ENCODE measurements around the gene SORT1. TPM values are rescaled to one million over a fixed set of nuclear protein-coding genes. Genes with fewer than 3 reads are reported as not detected.
"Not testable (repeated sequence)": the region's sequence is repeated elsewhere in the genome, so short reads cannot be mapped to it uniquely, and the experiment has no call there.

SORT1 gene
- total RNA-seq, 1 donor from 2014 or later = 117 TPM

DNA sequence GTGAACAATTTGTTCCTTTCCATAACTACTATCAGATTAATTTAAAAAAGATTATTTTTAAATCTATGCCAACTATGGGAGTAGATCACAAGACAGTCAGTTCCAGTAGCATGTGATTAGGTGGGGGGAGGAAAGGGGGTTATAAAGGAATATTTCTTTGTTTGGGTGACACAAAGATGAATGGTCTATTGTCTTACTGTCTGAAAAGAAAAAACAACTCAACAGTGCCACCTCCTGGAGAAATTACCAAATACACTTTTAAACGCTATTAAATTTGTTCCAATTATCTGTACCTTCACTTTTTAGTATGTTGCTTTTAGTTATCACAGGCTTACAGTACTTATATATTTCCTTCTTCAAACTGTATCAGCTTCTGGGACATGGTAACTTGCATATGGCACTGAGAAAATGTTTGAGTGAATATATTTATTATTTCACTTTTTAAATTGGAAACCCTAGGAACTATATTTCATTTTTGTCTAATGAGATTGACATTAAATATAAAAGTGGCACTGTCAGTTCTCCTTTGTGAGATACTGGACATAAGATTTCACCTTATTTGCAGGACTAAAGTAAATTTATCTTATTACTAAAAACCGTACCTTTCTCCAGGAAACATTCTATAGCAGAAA lies 1.7 kb upstream of the SORT1 start:
- no peak for DNase-seq
- peak; percentile 7 for ATAC-seq
- intact Hi-C loops (cut with micrococcal nuclease) = loop anchor here (1.0 kb wide), 1 partner anchor 122 kb away; no protein-coding TSS in a partner anchor

DNA sequence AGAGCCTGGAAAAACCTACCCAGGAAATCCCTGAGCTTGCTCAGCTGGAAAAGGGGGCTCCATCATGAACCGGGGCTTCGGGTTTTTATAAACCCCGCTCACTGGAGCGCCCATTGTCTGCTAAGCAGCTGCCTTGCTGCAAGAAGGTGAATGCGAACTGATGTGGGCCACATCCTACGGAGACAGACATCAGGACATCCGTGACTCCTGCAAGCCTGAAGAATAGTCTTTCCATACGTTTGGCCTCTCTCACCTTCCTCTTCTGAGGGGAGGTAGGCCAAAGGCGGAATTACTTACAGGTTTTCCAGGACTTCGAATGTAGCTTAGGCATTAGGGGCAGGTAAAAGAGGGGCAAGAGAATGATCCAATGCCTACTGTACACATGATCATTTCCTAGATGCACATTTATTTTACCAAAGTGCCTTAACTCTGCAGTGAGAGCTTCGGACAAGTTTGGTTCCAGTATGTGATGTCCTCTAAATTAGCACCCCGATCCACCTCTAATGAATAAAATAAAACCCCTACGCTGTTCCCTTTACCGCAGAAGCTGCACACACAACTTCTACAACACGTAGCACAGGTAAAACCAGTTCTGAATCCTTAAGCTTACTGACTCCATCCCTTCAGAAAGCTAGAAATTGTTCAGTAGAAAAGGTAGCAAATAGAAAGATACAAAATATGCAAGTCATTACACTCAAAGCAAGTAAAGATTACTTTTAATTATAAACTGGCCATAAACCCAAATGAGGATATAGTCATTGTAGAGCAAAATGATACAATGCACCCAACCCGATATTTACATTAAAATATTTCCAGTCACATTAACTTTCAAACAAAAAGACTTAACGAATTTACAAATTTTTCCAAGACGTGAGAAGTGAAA lies 866 bp upstream of the SORT1 start:
- ATAC-seq (no peak), DNase-seq (no peak)

DNA sequence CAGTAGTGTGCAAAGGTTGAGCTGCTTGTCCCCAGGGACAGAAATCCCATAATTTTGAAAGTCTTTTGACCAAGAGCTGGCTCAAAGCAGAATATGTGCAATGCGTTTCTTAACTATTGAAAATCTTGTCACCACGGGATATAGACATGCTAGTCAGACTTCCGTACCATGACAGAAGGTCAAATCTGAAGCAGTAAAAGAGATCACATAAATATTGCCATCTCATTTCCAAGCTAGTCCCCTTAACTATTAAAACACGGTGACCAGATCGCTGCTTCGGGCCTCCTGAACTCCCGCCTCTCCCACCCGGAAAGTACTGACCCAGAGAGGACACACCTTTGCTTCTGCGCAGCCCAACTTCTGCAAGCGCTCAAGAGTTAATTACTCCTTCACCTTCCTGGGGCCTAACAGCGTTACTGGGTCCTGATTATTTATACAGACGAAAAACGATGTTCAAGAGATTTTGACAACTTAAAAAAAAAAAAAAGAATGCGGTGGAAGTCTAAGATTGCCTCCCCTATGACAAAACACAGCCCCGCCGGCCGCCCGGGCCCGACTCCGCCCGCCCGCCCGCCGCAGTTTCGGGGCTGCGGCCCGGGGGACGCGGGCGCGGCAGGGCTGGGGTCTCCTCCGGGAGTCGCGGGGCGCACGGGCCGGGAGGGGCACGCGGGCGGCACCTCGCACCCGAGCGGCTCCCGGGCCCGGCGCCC lies 692 bp downstream of the SORT1 start:
- ATAC-seq (no peak), DNase-seq (no peak)
- intact Hi-C loops (cut with micrococcal nuclease) = no loop called here

More for the DNA sequence above, 866 bp upstream of the SORT1 start:
- intact Hi-C loops (cut with micrococcal nuclease) = loop anchor here (1.0 kb wide), 1 partner anchor 121 kb away; no protein-coding TSS in a partner anchor

DNA sequence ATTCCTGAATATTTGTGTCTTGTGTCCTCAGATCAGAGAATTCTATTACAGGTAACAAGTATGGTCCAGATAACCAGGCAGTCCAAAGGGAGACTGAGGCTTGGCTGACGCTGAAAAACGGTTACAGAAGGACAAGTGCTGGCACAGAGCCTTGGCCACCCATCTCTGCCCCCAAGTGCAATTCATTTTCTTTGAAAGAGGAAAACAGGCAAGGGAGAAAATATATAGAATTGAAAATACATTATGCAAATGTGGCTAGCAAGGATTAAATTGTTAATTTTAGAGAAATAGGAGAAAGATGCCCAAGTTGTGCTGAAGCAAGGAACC lies 1.2 kb downstream of the SORT1 start:
- DNase-seq (no peak), ATAC-seq (no peak)
- intact Hi-C loops (cut with micrococcal nuclease) = no loop called here

DNA sequence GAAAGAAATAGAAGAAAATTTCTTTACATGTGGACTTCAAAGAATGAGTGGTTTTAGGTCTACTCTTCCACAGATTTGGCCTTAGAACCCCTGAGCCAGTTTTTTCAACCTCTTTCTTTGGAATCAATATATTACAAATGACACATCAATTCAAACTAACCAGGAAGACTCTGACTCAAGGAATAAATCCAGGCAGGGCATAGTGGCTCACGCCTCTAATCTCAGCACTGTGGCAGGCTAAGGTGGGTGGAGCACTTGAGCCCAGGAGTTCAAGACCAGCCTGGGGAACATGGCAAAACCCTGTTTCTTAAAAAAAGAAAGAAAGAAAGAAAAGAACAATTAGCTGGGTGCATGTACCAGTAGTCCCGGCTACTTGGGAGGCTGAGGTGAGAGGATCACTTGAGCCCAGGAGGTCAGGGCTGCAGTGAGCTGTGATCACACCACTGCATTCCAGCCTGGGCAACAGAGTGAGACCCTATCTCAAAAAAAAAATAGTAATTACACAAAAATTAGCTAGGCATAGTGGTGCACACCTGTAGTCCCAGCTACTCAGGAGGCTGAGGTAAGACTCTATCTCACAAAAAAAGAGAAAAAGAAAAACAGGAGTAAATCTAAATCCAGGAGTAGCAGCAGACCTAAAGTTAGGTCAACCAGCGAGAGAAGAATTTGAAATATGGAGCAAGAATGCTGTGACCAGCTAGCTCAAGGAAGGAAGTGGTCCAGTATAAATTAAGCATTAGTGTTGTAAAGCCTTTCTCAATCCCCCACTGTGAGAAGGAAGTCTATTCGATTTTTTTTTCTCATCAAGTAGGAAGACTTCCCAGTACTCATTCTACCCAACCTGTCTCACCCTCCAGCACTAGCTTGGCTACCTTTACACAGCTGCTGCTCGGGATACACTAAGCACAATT lies 1.9 kb downstream of the SORT1 start:
- intact Hi-C loops (cut with micrococcal nuclease) = no loop called here
- DNase-seq = no peak
- no peak for ATAC-seq

DNA sequence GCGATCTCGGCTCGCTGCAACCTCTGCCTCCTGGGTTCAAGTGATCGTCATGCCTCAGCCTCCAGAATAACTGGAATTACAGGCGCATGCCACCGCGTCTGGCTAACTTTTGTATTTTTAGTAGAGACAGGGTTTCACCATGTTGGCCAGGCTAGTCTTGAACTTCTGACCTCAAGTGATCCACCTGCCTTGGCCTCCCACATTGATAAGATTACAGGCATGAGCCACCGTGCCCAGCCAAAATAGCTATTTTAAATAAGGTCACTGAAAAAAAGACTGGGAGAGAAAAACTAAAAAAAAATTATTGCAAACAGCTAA lies 2.5 kb downstream of the SORT1 start:
- ATAC-seq; intact Hi-C loops (cut with micrococcal nuclease): not testable (repeated sequence)
- DNase-seq = peak; percentile 38

DNA sequence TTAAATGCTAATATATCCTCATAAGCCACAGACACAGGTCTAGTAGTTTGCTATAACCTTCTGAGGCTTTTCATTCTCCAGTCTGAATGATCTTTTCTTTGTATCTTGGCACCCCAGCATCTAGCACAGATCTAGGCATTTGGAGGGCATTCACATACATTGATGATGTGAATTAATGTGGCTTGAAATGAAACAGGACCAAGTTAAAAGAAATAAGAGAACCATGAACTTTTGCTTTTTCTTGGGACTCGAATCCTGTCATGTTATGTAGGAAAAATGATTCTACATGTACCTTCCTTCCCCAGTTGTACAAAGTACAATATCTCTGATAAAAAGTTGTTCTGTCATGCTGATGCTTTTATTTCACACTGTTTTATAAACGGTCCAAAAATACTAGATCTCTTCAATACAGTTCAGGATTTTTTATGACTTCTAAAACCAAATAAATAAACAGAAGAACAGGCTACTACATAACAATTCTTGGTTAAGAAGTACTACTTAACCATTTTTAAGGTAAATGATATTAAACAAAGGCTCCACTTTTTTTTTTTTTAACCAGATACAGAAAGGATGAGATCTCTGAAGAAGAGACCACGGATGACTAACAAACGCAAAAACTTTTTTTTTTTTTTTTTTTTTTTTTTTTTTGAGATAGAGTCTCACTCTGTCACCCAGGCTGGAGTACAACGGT lies 3.0 kb downstream of the SORT1 start:
- ATAC-seq = no peak
- DNase-seq = no peak
- intact Hi-C loops (cut with micrococcal nuclease) = no loop called here

DNA sequence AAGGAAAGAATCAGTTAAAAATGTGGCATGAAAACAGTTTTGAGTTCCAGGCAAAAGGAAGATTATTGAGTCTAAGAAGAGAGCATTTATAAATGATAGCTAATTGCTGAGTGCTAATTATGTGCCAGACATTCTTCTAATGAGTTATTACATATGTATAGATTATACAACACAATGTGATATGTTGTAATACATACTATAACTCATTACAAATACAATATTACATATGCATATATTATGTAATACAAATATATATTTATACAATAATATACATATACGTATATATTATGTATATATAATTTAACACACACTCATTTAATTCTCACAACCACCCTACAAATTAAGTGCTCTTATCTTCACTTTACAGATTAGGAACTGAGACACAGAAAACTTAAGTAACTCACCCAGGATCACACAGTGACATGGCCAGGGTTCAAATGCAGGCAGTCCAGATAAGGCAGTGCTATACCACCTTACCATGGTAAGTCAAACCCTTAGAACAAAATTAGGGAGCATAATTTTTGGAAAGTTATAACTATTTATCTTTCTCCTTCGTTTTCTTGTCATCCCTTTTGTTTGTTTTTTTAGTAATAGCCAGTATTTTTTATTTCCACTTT lies 4.0 kb downstream of the SORT1 start:
- ATAC-seq (no peak), DNase-seq (no peak)
- intact Hi-C loops (cut with micrococcal nuclease) = no loop called here

DNA sequence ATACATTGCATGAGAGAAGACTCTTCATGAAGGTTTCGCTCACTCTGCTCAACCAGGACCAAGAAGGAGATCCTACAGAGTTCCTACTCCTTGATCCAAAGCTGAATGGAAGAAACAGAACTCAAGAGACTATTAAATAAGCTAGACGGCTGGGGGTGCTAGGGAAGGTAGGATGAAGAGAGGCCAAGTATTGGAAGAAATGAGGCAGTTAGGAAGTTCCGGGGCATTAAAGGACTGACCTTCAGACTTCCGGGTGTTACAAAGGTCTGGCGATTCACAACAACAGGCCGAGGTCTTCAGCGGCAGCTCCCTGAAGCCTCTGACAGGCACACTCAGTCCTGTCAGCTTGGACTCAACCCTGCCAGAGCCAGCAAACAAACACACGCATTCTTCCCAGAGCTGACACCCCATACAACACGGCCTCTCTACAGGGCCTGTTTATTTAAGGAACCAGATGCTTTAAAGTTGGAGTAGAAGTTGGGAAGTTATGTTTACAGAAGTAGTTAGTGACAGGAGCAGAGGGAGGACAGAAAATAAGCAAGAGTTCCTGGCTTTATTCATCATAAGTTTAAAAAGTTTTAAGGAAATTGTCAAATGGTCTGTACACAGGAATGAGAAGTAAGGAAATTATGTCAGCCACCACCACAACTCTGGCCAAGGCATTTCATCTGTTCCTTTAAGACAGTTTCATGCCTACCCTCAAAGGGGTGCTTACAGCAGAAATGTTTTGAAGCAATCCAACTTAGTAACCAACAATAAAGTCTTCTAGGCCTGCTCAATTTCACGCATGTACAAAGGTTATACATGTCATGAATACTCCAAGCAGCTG lies 4.7 kb downstream of the SORT1 start:
- intact Hi-C loops (cut with micrococcal nuclease) = no loop called here
- DNase-seq = peak; percentile 79
- peak; percentile 80 for ATAC-seq

DNA sequence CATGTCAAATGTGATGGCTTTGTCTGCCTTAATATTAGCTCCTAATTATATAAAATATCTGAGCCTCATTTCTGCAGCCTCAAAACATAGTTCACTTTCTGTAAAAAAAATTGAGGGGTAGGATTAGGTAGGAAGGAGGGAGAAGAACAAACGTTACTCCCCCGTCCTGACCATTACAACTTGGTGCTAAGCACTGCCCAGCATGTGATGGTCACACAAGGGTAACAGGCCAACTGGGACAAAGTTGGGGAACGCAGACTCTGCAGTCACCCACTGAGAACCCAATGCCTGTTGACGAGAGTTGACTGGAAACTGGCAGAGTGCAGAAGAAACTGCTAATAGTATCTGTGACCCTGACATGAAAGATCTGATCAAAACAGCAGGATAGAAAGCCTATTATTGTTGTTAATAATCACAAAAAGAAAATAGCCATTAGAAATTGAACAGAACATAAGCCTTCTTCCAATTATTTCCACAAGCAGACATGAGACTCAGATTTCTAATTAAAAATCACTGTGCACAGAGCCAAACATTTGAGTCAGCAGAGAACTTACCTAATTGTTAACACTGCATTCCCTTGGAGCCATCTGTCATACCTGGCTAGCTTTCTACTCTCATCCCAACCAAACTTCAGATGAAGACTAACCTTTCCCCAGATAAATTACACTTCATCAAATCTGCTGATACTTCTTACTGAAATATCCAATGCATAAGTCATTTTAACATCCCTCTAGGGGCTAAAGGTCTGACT lies 5.5 kb downstream of the SORT1 start:
- DNase-seq (peak; percentile 49), ATAC-seq (peak; percentile 78)
- intact Hi-C loops (cut with micrococcal nuclease) = no loop called here

DNA sequence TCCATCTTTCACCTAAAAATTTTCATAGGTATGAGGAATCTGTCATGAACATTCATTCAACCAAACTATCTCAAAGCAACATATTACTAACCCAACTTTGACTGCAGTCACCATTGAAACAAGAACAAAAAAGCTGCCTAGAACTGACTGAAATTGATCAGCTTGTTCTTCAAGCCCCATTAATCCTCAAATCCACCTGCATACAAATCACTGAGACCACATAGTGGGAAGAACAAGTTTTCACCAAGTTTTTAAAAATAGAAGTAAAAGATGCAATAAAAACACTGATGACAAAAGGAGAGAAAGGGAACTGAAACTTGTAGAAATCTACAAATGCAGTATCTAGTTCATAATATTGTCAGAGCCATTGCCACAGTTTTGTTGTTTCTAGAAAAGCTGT lies 6.1 kb downstream of the SORT1 start:
- no peak for DNase-seq
- intact Hi-C loops (cut with micrococcal nuclease) = no loop called here
- no peak for ATAC-seq

DNA sequence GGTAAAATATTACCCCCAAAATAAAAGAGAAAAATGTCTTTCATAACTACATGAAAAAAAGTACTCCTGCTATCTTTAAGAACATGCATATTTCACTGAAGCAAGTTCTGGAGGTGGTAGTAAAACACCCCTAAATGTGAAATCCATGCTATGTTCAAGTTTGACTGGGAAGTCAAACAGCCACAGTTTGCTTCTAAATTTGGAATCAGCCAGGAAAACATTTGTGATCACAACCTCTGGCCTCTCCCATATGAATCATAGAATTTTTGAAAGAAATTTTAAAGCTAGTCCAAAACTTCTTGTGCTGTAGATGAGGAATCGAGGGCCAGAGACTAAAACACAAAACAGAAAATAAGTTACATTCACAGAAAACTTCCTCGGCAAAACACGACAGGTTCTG lies 6.6 kb downstream of the SORT1 start:
- intact Hi-C loops (cut with micrococcal nuclease) = no loop called here
- ATAC-seq = peak; percentile 7
- no peak for DNase-seq

DNA sequence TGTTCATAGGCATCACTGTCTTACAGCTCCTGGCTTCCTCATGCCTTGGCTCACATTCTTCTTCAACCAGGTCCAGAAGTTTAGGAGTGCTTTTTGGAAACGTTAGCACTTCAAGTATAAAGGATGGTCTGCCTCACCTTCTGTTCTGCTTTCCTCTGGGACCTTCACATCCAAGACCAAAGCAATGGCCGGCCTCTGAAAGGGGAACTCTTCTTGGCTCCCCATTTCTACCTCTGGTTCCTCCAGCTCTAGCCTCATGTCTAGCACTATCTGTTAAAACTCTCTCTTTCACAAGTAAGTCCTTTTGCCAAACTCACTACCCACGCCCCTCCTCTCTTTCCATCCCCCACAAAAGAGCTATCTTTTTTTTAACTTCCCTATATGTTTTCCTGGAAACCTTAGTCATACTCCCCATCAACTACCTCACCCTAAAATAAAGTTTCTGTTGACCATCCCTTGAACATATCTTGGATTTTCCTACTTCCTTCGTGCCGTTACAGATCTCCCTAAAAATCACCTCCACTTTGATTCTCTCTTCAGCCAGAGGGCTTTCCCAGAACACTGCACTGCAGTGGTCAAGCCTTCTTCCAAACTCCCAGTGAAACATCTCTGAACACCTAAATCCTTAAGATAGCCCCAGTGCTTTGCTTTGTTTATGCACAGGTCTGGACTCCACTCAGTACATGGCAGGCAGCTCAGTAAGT lies 7.9 kb downstream of the SORT1 start:
- DNase-seq (no peak), ATAC-seq (no peak)
- intact Hi-C loops (cut with micrococcal nuclease) = no loop called here

DNA sequence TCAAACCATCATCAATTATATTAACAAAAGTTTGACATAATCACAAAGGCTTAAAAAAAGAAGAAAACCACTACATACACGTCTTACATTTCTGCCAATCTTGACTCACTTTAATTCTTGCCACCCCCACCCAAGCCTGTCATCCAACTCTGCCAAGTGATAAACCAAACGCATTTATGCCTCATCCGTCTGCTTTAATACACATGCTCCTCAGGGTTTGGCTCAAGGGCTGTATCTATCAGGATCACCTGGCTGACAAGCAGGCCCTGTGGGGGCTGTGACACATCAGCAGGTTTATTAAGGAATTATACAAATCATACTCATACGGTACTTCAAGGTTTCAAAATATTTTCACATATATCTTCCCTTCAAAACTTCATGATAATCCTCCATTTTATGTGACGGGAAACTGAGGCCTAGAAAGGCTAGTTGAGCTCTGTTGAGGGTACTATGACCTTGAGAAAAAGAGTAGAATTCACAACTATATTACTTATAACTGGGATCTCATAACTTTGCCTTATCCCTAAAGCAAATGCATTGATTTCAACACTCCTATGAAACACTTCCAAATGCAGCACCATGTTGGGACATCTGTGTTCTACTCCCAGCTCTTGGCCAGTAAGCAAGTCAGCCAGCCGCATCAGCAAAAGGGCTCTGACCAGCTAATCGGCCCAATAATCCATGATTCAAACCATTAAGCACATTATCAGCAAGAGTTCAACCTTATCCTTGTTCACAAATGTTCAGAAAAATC lies 8.7 kb downstream of the SORT1 start:
- intact Hi-C loops (cut with micrococcal nuclease) = no loop called here
- ATAC-seq (no peak), DNase-seq (no peak)

DNA sequence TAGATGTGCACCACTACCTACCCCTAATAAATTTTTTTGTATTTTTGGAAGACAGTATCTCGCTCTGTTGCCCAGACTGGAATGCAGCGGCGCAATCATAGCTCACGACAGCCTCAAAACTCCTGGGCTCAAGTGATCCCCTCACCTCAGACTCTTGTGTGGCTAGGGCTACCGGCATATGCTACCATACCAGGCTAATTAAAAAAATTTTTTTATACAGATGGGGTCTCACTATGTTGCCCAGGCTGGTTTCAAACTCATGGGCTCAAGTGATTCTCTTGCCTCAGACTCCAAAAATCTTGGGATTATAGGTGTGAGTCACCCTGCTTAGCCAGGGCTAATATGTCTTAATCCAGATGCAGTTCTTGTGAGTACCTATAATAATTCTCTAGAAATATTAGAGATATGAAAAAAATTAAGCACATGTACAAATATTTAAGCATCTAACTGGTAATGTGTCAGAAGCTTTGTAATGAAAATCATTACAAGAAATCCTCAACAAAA lies 9.5 kb downstream of the SORT1 start:
- intact Hi-C loops (cut with micrococcal nuclease) = no loop called here
- no peak for DNase-seq
- no peak for ATAC-seq

All from left ventricle myocardium superior (tissue), 1 donor.